ENCODE results near the gene NIPAL4. TPM values are rescaled to one million over a fixed set of nuclear protein-coding genes. Genes with fewer than 3 reads are reported as not detected.

Gene NIPAL4
- total RNA-seq, 1 donor from 2014 or later: under 0.01 TPM

GRCh38 chr5:157496864-157497263 is 36.9 kb downstream of the NIPAL4 start:
- Histone ChIP-seq H3K36me3 (ENCODE audit: control insufficient read depth in 3 of 3, insufficient read depth in 3 of 3, low read length in 3 of 3) (peaks cover 20 to 40% (median 30%) of the 10 kb centered on the region in 3 donors), H3K4me3 (ENCODE audit: low read length in 3 of 3) (no peak overlapping the region), H3K27ac (ENCODE audit: low read depth, low read length) (no peak overlapping the region), H3K27me3 (ENCODE audit: control insufficient read depth in 3 of 3, insufficient read depth in 3 of 3, low read length in 3 of 3) (no peaks in the 10 kb centered on the region), H3K4me1 (ENCODE audit: control insufficient read depth in 3 of 3, insufficient read depth in 3 of 3, low read length in 3 of 3) (peaks cover 0 to 2% (median 0%) of the 10 kb centered on the region in 3 donors), H3K9me3 (ENCODE audit: control insufficient read depth in 3 of 3, low read length in 3 of 3) (no peaks in the 10 kb centered on the region), H3K9ac (ENCODE audit: low read depth in 1 of 3, low read length in 3 of 3) (no peak overlapping the region)

- Histone ChIP-seq H3K9me3 (ENCODE audit: control insufficient read depth in 3 of 3, low read length in 3 of 3) (no peaks in the 10 kb centered on the region), H3K27ac (ENCODE audit: low read depth, low read length) (no peak overlapping the region), H3K9ac (ENCODE audit: low read depth in 1 of 3, low read length in 3 of 3) (no peak overlapping the region), H3K36me3 (ENCODE audit: control insufficient read depth in 3 of 3, insufficient read depth in 3 of 3, low read length in 3 of 3) (peaks cover 24 to 47% (median 30%) of the 10 kb centered on the region in 3 donors), H3K4me1 (ENCODE audit: control insufficient read depth in 3 of 3, insufficient read depth in 3 of 3, low read length in 3 of 3) (peaks cover 0 to 2% (median 0%) of the 10 kb centered on the region in 3 donors), H3K4me3 (ENCODE audit: low read length in 3 of 3) (no peak overlapping the region), H3K27me3 (ENCODE audit: control insufficient read depth in 3 of 3, insufficient read depth in 3 of 3, low read length in 3 of 3) (no peaks in the 10 kb centered on the region)
Observed at GRCh38 chr5:157497875-157498611, 38.0 kb downstream of the NIPAL4 start.

GRCh38 chr5:157502143-157502647 is 42.2 kb downstream of the NIPAL4 start:
- Histone ChIP-seq H3K27me3 (ENCODE audit: control insufficient read depth in 3 of 3, insufficient read depth in 3 of 3, low read length in 3 of 3) (no peaks in the 10 kb centered on the region), H3K27ac (ENCODE audit: low read depth, low read length) (no peak overlapping the region), H3K9me3 (ENCODE audit: control insufficient read depth in 3 of 3, low read length in 3 of 3) (no peaks in the 10 kb centered on the region), H3K9ac (ENCODE audit: low read depth in 1 of 3, low read length in 3 of 3) (no peak overlapping the region), H3K36me3 (ENCODE audit: control insufficient read depth in 3 of 3, insufficient read depth in 3 of 3, low read length in 3 of 3) (peaks cover 16 to 44% (median 28%) of the 10 kb centered on the region in 3 donors), H3K4me1 (ENCODE audit: control insufficient read depth in 3 of 3, insufficient read depth in 3 of 3, low read length in 3 of 3) (peaks cover 0 to 6% (median 2%) of the 10 kb centered on the region in 3 donors), H3K4me3 (ENCODE audit: low read length in 3 of 3) (no peak overlapping the region)

GRCh38 chr5:157504053-157504452 is 44.0 kb downstream of the NIPAL4 start:
- Histone ChIP-seq H3K9me3 (ENCODE audit: control insufficient read depth in 3 of 3, low read length in 3 of 3) (no peaks in the 10 kb centered on the region), H3K36me3 (ENCODE audit: control insufficient read depth in 3 of 3, insufficient read depth in 3 of 3, low read length in 3 of 3) (peaks cover 19 to 50% (median 33%) of the 10 kb centered on the region in 3 donors), H3K27me3 (ENCODE audit: control insufficient read depth in 3 of 3, insufficient read depth in 3 of 3, low read length in 3 of 3) (no peaks in the 10 kb centered on the region), H3K9ac (ENCODE audit: low read depth in 1 of 3, low read length in 3 of 3) (no peak overlapping the region), H3K4me3 (ENCODE audit: low read length in 3 of 3) (no peak overlapping the region), H3K4me1 (ENCODE audit: control insufficient read depth in 3 of 3, insufficient read depth in 3 of 3, low read length in 3 of 3) (peaks cover 0 to 5% (median 4%) of the 10 kb centered on the region in 3 donors), H3K27ac (ENCODE audit: low read depth, low read length) (no peak overlapping the region)

GRCh38 chr5:157505496-157505895 is 45.5 kb downstream of the NIPAL4 start:
- H3K9ac ChIP-seq (ENCODE audit: low read depth in 1 of 3, low read length in 3 of 3): no peak overlapping the region

GRCh38 chr5:157506066-157506590 is 46.1 kb downstream of the NIPAL4 start:
- Histone ChIP-seq H3K27ac (ENCODE audit: low read depth, low read length) (no peak overlapping the region), H3K4me1 (ENCODE audit: control insufficient read depth in 3 of 3, insufficient read depth in 3 of 3, low read length in 3 of 3) (peaks cover 0 to 6% (median 6%) of the 10 kb centered on the region in 3 donors)

More at GRCh38 chr5:157505496-157505895, 45.5 kb downstream of the NIPAL4 start:
- H3K27ac ChIP-seq (ENCODE audit: low read depth, low read length): no peak overlapping the region
- H3K9me3 ChIP-seq (ENCODE audit: control insufficient read depth in 3 of 3, low read length in 3 of 3): no peaks in the 10 kb centered on the region
- H3K4me3 ChIP-seq (ENCODE audit: low read length in 3 of 3): no peak overlapping the region
- H3K4me1 ChIP-seq (ENCODE audit: control insufficient read depth in 3 of 3, insufficient read depth in 3 of 3, low read length in 3 of 3): peaks cover 0 to 5% (median 4%) of the 10 kb centered on the region in 3 donors
- H3K36me3 ChIP-seq (ENCODE audit: control insufficient read depth in 3 of 3, insufficient read depth in 3 of 3, low read length in 3 of 3): peaks cover 19 to 53% (median 35%) of the 10 kb centered on the region in 3 donors
- H3K27me3 ChIP-seq (ENCODE audit: control insufficient read depth in 3 of 3, insufficient read depth in 3 of 3, low read length in 3 of 3): no peaks in the 10 kb centered on the region

GRCh38 chr5:157506981-157507780 is 47.2 kb downstream of the NIPAL4 start:
- peaks cover 6 to 13% (median 13%) of the 10 kb centered on the region in 3 donors for H3K4me1 ChIP-seq (ENCODE audit: control insufficient read depth in 3 of 3, insufficient read depth in 3 of 3, low read length in 3 of 3)

More at GRCh38 chr5:157506066-157506590, 46.1 kb downstream of the NIPAL4 start:
- H3K9me3 ChIP-seq (ENCODE audit: control insufficient read depth in 3 of 3, low read length in 3 of 3): no peaks in the 10 kb centered on the region
- H3K4me3 ChIP-seq (ENCODE audit: low read length in 3 of 3): no peak overlapping the region
- H3K27me3 ChIP-seq (ENCODE audit: control insufficient read depth in 3 of 3, insufficient read depth in 3 of 3, low read length in 3 of 3): no peaks in the 10 kb centered on the region
- H3K9ac ChIP-seq (ENCODE audit: low read depth in 1 of 3, low read length in 3 of 3): no peak overlapping the region
- peaks cover 19 to 47% (median 30%) of the 10 kb centered on the region in 3 donors for H3K36me3 ChIP-seq (ENCODE audit: control insufficient read depth in 3 of 3, insufficient read depth in 3 of 3, low read length in 3 of 3)

GRCh38 chr5:157509093-157509492 is 49.1 kb downstream of the NIPAL4 start:
- no peak overlapping the region for H3K4me3 ChIP-seq (ENCODE audit: low read length in 3 of 3)
- H3K27me3 ChIP-seq (ENCODE audit: control insufficient read depth in 3 of 3, insufficient read depth in 3 of 3, low read length in 3 of 3): no peaks in the 10 kb centered on the region
- H3K4me1 ChIP-seq (ENCODE audit: control insufficient read depth in 3 of 3, insufficient read depth in 3 of 3, low read length in 3 of 3): peaks cover 6 to 14% (median 13%) of the 10 kb centered on the region in 3 donors
- H3K9me3 ChIP-seq (ENCODE audit: control insufficient read depth in 3 of 3, low read length in 3 of 3): no peaks in the 10 kb centered on the region
- H3K9ac ChIP-seq (ENCODE audit: low read depth in 1 of 3, low read length in 3 of 3): no peak overlapping the region
- H3K27ac ChIP-seq (ENCODE audit: low read depth, low read length): no peak overlapping the region
- peaks cover 11 to 35% (median 20%) of the 10 kb centered on the region in 3 donors for H3K36me3 ChIP-seq (ENCODE audit: control insufficient read depth in 3 of 3, insufficient read depth in 3 of 3, low read length in 3 of 3)

More at GRCh38 chr5:157506981-157507780, 47.2 kb downstream of the NIPAL4 start:
- H3K27ac ChIP-seq (ENCODE audit: low read depth, low read length): no peak overlapping the region
- H3K36me3 ChIP-seq (ENCODE audit: control insufficient read depth in 3 of 3, insufficient read depth in 3 of 3, low read length in 3 of 3): peaks cover 13 to 40% (median 24%) of the 10 kb centered on the region in 3 donors
- H3K9ac ChIP-seq (ENCODE audit: low read depth in 1 of 3, low read length in 3 of 3): no peak overlapping the region
- H3K27me3 ChIP-seq (ENCODE audit: control insufficient read depth in 3 of 3, insufficient read depth in 3 of 3, low read length in 3 of 3): no peaks in the 10 kb centered on the region
- no peaks in the 10 kb centered on the region for H3K9me3 ChIP-seq (ENCODE audit: control insufficient read depth in 3 of 3, low read length in 3 of 3)
- H3K4me3 ChIP-seq (ENCODE audit: low read length in 3 of 3): no peak overlapping the region

- H3K27me3 ChIP-seq (ENCODE audit: control insufficient read depth in 3 of 3, insufficient read depth in 3 of 3, low read length in 3 of 3): no peaks in the 10 kb centered on the region
- no peaks in the 10 kb centered on the region for H3K9me3 ChIP-seq (ENCODE audit: control insufficient read depth in 3 of 3, low read length in 3 of 3)
- H3K4me1 ChIP-seq (ENCODE audit: control insufficient read depth in 3 of 3, insufficient read depth in 3 of 3, low read length in 3 of 3): peaks cover 6 to 15% (median 13%) of the 10 kb centered on the region in 3 donors
- H3K36me3 ChIP-seq (ENCODE audit: control insufficient read depth in 3 of 3, insufficient read depth in 3 of 3, low read length in 3 of 3): peaks cover 11 to 32% (median 17%) of the 10 kb centered on the region in 3 donors
- H3K4me3 ChIP-seq (ENCODE audit: low read length in 3 of 3): no peak overlapping the region
- no peak overlapping the region for H3K27ac ChIP-seq (ENCODE audit: low read depth, low read length)
- H3K9ac ChIP-seq (ENCODE audit: low read depth in 1 of 3, low read length in 3 of 3): no peak overlapping the region
Observed at GRCh38 chr5:157509587-157509986, 49.6 kb downstream of the NIPAL4 start.

Data from skeletal muscle tissue (tissue), 4 donors.